Measurements from ENCODE around the gene SYNE1.

The SYNE1 gene

GRCh38 chr6:152206072-152206818 lies 430.9 kb downstream of the SYNE1 start:
- no peak for DNase-seq (ENCODE audit: low read depth in 2 of 2, low spot score in 1 of 2)

- DNase-seq (ENCODE audit: low read depth in 2 of 2, low spot score in 1 of 2): no peak
Observed at GRCh38 chr6:152204591-152204990, 432.6 kb downstream of the SYNE1 start.

GRCh38 chr6:152201120-152201519 lies 436.0 kb downstream of the SYNE1 start:
- no peak for DNase-seq (ENCODE audit: low read depth in 2 of 2, low spot score in 1 of 2)

GRCh38 chr6:152195896-152196295 lies 441.3 kb downstream of the SYNE1 start:
- DNase-seq (ENCODE audit: low read depth in 2 of 2, low spot score in 1 of 2): no peak

- DNase-seq (ENCODE audit: low read depth in 2 of 2, low spot score in 1 of 2): no peak
Observed at GRCh38 chr6:152189736-152190135, 447.4 kb downstream of the SYNE1 start.

- no peak for DNase-seq (ENCODE audit: low read depth in 2 of 2, low spot score in 1 of 2)
Observed at GRCh38 chr6:152188011-152188410, 449.2 kb downstream of the SYNE1 start.

GRCh38 chr6:152186840-152187239 lies 450.3 kb downstream of the SYNE1 start:
- no peak for DNase-seq (ENCODE audit: low read depth in 2 of 2, low spot score in 1 of 2)

- DNase-seq (ENCODE audit: low read depth in 2 of 2, low spot score in 1 of 2): no peak
Observed at GRCh38 chr6:152184917-152185574, 452.1 kb downstream of the SYNE1 start.

GRCh38 chr6:152184573-152184916 lies 452.6 kb downstream of the SYNE1 start:
- no peak for DNase-seq (ENCODE audit: low read depth in 2 of 2, low spot score in 1 of 2)

- no peak for DNase-seq (ENCODE audit: low read depth in 2 of 2, low spot score in 1 of 2)
Observed at GRCh38 chr6:152180601-152181000, 456.6 kb downstream of the SYNE1 start.

- DNase-seq (ENCODE audit: low read depth in 2 of 2, low spot score in 1 of 2): no peak
Observed at GRCh38 chr6:152176268-152176667, 460.9 kb downstream of the SYNE1 start.

- no peak for DNase-seq (ENCODE audit: low read depth in 2 of 2, low spot score in 1 of 2)
Observed at GRCh38 chr6:152173957-152174356, 463.2 kb downstream of the SYNE1 start.

- no peak for DNase-seq (ENCODE audit: low read depth in 2 of 2, low spot score in 1 of 2)
Observed at GRCh38 chr6:152173321-152173720, 463.8 kb downstream of the SYNE1 start.

- DNase-seq (ENCODE audit: low read depth in 2 of 2, low spot score in 1 of 2): peak in 1 of 2 donors; percentile 8
Observed at GRCh38 chr6:152170702-152171667, 466.2 kb downstream of the SYNE1 start.

GRCh38 chr6:152170313-152170701 lies 466.9 kb downstream of the SYNE1 start:
- no peak for DNase-seq (ENCODE audit: low read depth in 2 of 2, low spot score in 1 of 2)

- DNase-seq (ENCODE audit: low read depth in 2 of 2, low spot score in 1 of 2): no peak
Observed at GRCh38 chr6:152167641-152168603, 469.2 kb downstream of the SYNE1 start.

- DNase-seq (ENCODE audit: low read depth in 2 of 2, low spot score in 1 of 2): no peak
Observed at GRCh38 chr6:152166897-152167296, 470.3 kb downstream of the SYNE1 start.

- no peak for DNase-seq (ENCODE audit: low read depth in 2 of 2, low spot score in 1 of 2)
Observed at GRCh38 chr6:152166497-152166896, 470.7 kb downstream of the SYNE1 start.

- no peak for DNase-seq (ENCODE audit: low read depth in 2 of 2, low spot score in 1 of 2)
Observed at GRCh38 chr6:152164957-152165356, 472.2 kb downstream of the SYNE1 start.

GRCh38 chr6:152161501-152161900 lies 475.7 kb downstream of the SYNE1 start:
- DNase-seq (ENCODE audit: low read depth in 2 of 2, low spot score in 1 of 2): no peak

- no peak for DNase-seq (ENCODE audit: low read depth in 2 of 2, low spot score in 1 of 2)
Observed at GRCh38 chr6:152160346-152160745, 476.8 kb downstream of the SYNE1 start.

All from stimulated activated CD8-positive, alpha-beta memory T cell treated with anti-CD3 and anti-CD28 coated beads, Interleukin-4, amount 100 ng/mL, for 4 hours (primary cell).